HepG2 (cell line): ENCODE results near the gene HOXA10. TPM values are rescaled to one million over a fixed set of nuclear protein-coding genes. Genes with fewer than 3 reads are reported as not detected.

ENCODE experiments used
- CREB1 ChIP-seq, 2 experiments: fragments of 450-650 bp in 1 of 2; IDR thresholded peaks; 2 replicates each; pipeline ENCODE4 v1.6.1; 2016 to 2017; ENCODE audit warnings: control low read depth in 1 of 2, mild to moderate bottlenecking in 1 of 2, missing compliant biosample characterization in 1 of 2, missing genetic modification characterization in 1 of 2
- FLYWCH1 ChIP-seq: sonication (generic); formaldehyde crosslinking; IDR thresholded peaks from 2 replicates; pipeline ENCODE4 v1.8.1; 2023; ENCODE audit warnings: mild to moderate bottlenecking, missing genetic modification reagents
- IRX3 ChIP-seq: sonication (generic); formaldehyde crosslinking; IDR thresholded peaks from 2 replicates; pipeline ENCODE4 v1.8.1; 2023; ENCODE audit warnings: mild to moderate bottlenecking, low read depth, missing genetic modification reagents, borderline replicate concordance
- KDM1A ChIP-seq: IDR thresholded peaks from 2 replicates; pipeline ENCODE4 v1.6.1; 2016; ENCODE audit warnings: missing compliant biosample characterization
- MAX ChIP-seq: IDR thresholded peaks from 2 replicates; pipeline ENCODE4 v1.6.1; 2012; ENCODE audit warnings: inconsistent platforms
- PAWR ChIP-seq: sonication (generic); formaldehyde crosslinking; IDR thresholded peaks from 2 replicates; pipeline ENCODE4 v1.4.0; 2020; ENCODE audit warnings: missing genetic modification reagents, mild to moderate bottlenecking, borderline replicate concordance
- RBFOX2 ChIP-seq: fragments of 200-400 bp; formaldehyde crosslinking; IDR thresholded peaks from 2 replicates; pipeline ENCODE4 v1.6.1; 2017; ENCODE audit warnings: low read depth, mild to moderate bottlenecking, low read length
- RXRA ChIP-seq: sonication (generic); formaldehyde crosslinking; IDR thresholded peaks from 2 replicates; pipeline ENCODE4 v1.5.1; 2020; ENCODE audit warnings: missing genetic modification reagents
- SALL1 ChIP-seq: sonication (generic); formaldehyde crosslinking; IDR thresholded peaks from 2 replicates; pipeline ENCODE4 v1.8.0; 2022; ENCODE audit warnings: mild to moderate bottlenecking, missing genetic modification reagents
- SMC3 ChIP-seq: IDR thresholded peaks from 2 replicates; pipeline ENCODE4 v1.6.1; 2011; ENCODE audit warnings: low read length, improper control_type of control experiment
- SNAI1 ChIP-seq: sonication (generic); formaldehyde crosslinking; IDR thresholded peaks from 2 replicates; pipeline ENCODE4 v1.5.0; 2020; ENCODE audit warnings: mild to moderate bottlenecking, missing genetic modification reagents, borderline replicate concordance
- TCF7 ChIP-seq: sonication (generic); IDR thresholded peaks from 2 replicates; pipeline ENCODE4 v1.6.1; 2016; ENCODE audit warnings: antibody characterized with exemption, low read depth
- ZFAT ChIP-seq: sonication (generic); formaldehyde crosslinking; conservative IDR thresholded peaks from 2 replicates; pipeline ENCODE4 v1.8.1; 2023; ENCODE audit warnings: missing genetic modification reagents, inconsistent platforms
- ZNF101 ChIP-seq: sonication (generic); formaldehyde crosslinking; IDR thresholded peaks from 2 replicates; pipeline ENCODE4 v1.4.0; 2020; ENCODE audit warnings: mild to moderate bottlenecking, low read depth, missing genetic modification reagents, borderline replicate concordance
- ZNF510 ChIP-seq: sonication (generic); formaldehyde crosslinking; IDR thresholded peaks from 2 replicates; pipeline ENCODE4 v1.4.0; 2020; ENCODE audit warnings: low read depth, mild to moderate bottlenecking, missing genetic modification reagents
- ZNF598 ChIP-seq: sonication (generic); formaldehyde crosslinking; IDR thresholded peaks from 2 replicates; pipeline ENCODE4 v1.5.1; 2020; ENCODE audit warnings: mild to moderate bottlenecking, missing genetic modification reagents, borderline replicate concordance
- ZNF772 ChIP-seq: sonication (generic); formaldehyde crosslinking; IDR thresholded peaks from 2 replicates; pipeline ENCODE4 v1.5.0; 2020; ENCODE audit warnings: mild to moderate bottlenecking, missing genetic modification reagents
- ZSCAN31 ChIP-seq: sonication (generic); formaldehyde crosslinking; IDR thresholded peaks from 2 replicates; pipeline ENCODE4 v1.5.0; 2020; ENCODE audit warnings: low read depth, mild to moderate bottlenecking, missing genetic modification reagents
- polyA plus RNA-seq, 8 experiments: library from polyadenylated mRNA; depleted of rRNA in 3 of 8; stranded (reverse) in 7 of 8; unstranded in 1 of 8; fragments of >200 nt; fragmentation: Illumina TruSeq in 4 of 8; extraction: Trizol in 4 of 8; gene quantifications; 2 replicates each; pipeline versions ENCODE4 v1.2.1 to v1.2.3, GENCODE V29; 2011 to 2016; ENCODE audit warnings: low read depth in 4 of 8, missing spikeins in 1 of 8, mixed read lengths in 1 of 8; ENCODE audit not compliant: insufficient read depth in 1 of 8
- total RNA-seq, 5 experiments: library from RNA; depleted of rRNA; stranded (reverse); fragments of >200 nt; fragmentation: Illumina TruSeq; extraction: Trizol; gene quantifications; 2 replicates each; pipeline ENCODE4 v1.2.3, GENCODE V29; 2016; ENCODE audit warnings: low read depth in 1 of 5
- TF ChIP-seq, protein P1 (sequence below): sonication (generic); formaldehyde crosslinking; IDR thresholded peaks from 2 replicates; pipeline ENCODE4 v1.4.0; 2020; ENCODE audit warnings: mild to moderate bottlenecking, missing genetic modification reagents
- TF ChIP-seq, protein P2 (sequence below): sonication (generic); formaldehyde crosslinking; IDR thresholded peaks from 2 replicates; pipeline ENCODE4 v1.5.1; 2020; ENCODE audit warnings: missing genetic modification reagents, mild to moderate bottlenecking, borderline replicate concordance
- TF ChIP-seq, protein P3 (sequence below): sonication (generic); formaldehyde crosslinking; IDR thresholded peaks from 2 replicates; pipeline ENCODE4 v1.9.0; 2021; ENCODE audit warnings: missing genetic modification reagents, mild to moderate bottlenecking, borderline replicate concordance

The HOXA10 gene
- total and polyA plus RNA-seq, 2 of the 13 experiments (the other 11 are each of a cell fraction or from before 2014, with no cell fraction given) = not detected

DNA sequence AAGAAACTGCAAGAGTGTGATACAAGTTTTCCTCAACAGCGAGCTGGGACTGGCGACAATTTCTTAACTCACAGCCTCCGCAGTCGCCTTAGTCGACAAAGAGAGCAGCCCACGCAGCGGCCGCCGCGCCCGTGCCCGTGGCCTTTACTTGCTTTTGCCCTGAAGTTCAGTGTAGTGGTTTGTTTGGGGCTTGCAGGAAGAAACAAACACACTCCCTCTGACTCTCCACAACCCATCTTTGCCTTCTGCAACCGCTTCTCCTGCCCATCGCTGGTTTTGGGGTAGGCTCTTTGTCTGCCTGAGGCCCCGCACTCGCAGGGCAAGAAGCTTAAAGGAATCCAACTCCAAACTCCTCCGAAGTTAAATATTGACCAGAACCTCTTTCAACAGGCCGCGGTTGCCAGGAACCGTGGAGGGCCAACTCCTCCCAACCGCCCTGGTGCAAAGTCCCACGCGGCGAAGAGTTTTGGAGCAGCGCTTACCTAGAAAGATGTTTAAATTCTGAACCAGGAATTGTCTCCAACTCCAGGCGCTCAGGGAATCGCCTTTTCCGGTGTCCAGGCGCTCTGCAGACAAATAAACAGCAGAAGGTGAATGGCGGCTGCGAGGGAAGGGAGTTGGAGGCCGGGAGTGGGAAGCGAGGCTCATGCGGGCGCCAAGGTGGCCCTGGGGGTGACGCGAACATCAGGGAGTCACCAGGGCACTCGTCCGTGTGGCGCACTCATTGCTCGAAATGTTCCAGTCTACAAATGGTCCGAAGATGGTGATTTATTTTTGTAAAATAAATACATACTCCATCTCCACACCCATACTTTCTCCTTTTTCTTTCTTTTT, 51.8 kb downstream of the HOXA10 start (continued):
- TF ChIP-seq ZFAT (CRISPR knock-in tag) (no peak), SMC3 (0 out of 2 replicates have a peak, but pooled peaks have one; percentile 8), KDM1A (no peak), ZNF510 (no peak; the same call in 1 of the 2 replicates), CREB1 (IDR thresholded peaks at IDR 0.05) (peak; percentile 39; the same call in 1 of the 2 replicates), CREB1 (CRISPR knock-in tag; IDR thresholded peaks at IDR 0.05) (peak; percentile 71), SALL1 (CRISPR knock-in tag) (peak; percentile 67; the same call in 1 of the 2 replicates), ZNF598 (CRISPR knock-in tag) (no peak), RXRA (peak; percentile 68), ZSCAN31 (CRISPR knock-in tag) (no peak), SNAI1 (CRISPR knock-in tag) (no peak; the same call in 1 of the 2 replicates), TCF7 (peak; percentile 92), FLYWCH1 (CRISPR knock-in tag) (no peak), PAWR (CRISPR knock-in tag) (no peak), RBFOX2 (peak; percentile 77), MAX (peak; percentile 71), IRX3 (CRISPR knock-in tag) (no peak; the same call in 1 of the 2 replicates), ZNF101 (CRISPR knock-in tag) (no peak), ZNF772 (CRISPR knock-in tag) (no peak)
- TF ChIP-seq, protein P1, sequence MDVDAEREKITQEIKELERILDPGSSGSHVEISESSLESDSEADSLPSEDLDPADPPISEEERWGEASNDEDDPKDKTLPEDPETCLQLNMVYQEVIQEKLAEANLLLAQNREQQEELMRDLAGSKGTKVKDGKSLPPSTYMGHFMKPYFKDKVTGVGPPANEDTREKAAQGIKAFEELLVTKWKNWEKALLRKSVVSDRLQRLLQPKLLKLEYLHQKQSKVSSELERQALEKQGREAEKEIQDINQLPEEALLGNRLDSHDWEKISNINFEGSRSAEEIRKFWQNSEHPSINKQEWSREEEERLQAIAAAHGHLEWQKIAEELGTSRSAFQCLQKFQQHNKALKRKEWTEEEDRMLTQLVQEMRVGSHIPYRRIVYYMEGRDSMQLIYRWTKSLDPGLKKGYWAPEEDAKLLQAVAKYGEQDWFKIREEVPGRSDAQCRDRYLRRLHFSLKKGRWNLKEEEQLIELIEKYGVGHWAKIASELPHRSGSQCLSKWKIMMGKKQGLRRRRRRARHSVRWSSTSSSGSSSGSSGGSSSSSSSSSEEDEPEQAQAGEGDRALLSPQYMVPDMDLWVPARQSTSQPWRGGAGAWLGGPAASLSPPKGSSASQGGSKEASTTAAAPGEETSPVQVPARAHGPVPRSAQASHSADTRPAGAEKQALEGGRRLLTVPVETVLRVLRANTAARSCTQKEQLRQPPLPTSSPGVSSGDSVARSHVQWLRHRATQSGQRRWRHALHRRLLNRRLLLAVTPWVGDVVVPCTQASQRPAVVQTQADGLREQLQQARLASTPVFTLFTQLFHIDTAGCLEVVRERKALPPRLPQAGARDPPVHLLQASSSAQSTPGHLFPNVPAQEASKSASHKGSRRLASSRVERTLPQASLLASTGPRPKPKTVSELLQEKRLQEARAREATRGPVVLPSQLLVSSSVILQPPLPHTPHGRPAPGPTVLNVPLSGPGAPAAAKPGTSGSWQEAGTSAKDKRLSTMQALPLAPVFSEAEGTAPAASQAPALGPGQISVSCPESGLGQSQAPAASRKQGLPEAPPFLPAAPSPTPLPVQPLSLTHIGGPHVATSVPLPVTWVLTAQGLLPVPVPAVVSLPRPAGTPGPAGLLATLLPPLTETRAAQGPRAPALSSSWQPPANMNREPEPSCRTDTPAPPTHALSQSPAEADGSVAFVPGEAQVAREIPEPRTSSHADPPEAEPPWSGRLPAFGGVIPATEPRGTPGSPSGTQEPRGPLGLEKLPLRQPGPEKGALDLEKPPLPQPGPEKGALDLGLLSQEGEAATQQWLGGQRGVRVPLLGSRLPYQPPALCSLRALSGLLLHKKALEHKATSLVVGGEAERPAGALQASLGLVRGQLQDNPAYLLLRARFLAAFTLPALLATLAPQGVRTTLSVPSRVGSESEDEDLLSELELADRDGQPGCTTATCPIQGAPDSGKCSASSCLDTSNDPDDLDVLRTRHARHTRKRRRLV = no peak
- TF ChIP-seq, protein P2, sequence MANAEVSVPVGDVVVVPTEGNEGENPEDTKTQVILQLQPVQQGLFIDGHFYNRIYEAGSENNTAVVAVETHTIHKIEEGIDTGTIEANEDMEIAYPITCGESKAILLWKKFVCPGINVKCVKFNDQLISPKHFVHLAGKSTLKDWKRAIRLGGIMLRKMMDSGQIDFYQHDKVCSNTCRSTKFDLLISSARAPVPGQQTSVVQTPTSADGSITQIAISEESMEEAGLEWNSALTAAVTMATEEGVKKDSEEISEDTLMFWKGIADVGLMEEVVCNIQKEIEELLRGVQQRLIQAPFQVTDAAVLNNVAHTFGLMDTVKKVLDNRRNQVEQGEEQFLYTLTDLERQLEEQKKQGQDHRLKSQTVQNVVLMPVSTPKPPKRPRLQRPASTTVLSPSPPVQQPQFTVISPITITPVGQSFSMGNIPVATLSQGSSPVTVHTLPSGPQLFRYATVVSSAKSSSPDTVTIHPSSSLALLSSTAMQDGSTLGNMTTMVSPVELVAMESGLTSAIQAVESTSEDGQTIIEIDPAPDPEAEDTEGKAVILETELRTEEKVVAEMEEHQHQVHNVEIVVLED (CRISPR knock-in tag) = no peak
- TF ChIP-seq, protein P3, sequence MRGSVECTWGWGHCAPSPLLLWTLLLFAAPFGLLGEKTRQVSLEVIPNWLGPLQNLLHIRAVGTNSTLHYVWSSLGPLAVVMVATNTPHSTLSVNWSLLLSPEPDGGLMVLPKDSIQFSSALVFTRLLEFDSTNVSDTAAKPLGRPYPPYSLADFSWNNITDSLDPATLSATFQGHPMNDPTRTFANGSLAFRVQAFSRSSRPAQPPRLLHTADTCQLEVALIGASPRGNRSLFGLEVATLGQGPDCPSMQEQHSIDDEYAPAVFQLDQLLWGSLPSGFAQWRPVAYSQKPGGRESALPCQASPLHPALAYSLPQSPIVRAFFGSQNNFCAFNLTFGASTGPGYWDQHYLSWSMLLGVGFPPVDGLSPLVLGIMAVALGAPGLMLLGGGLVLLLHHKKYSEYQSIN (CRISPR knock-in tag) = no peak
